Stimulated activated CD8-positive, alpha-beta memory T cell treated with anti-CD3 and anti-CD28 coated beads, Interleukin-15, amount 100 ng/mL, for 1 hour (primary cell): ENCODE measurements around the gene R3HDML.
"Not testable (repeated sequence)": the region's sequence is repeated elsewhere in the genome, so short reads cannot be mapped to it uniquely, and the experiment has no call there.

Experiments used
- DNase-seq: peaks from one replicate; pipeline ENCODE4 v3.0.0-alpha.2; 2020; ENCODE audit warnings: low read depth

Gene R3HDML, protein sequence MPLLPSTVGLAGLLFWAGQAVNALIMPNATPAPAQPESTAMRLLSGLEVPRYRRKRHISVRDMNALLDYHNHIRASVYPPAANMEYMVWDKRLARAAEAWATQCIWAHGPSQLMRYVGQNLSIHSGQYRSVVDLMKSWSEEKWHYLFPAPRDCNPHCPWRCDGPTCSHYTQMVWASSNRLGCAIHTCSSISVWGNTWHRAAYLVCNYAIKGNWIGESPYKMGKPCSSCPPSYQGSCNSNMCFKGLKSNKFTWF

DNA sequence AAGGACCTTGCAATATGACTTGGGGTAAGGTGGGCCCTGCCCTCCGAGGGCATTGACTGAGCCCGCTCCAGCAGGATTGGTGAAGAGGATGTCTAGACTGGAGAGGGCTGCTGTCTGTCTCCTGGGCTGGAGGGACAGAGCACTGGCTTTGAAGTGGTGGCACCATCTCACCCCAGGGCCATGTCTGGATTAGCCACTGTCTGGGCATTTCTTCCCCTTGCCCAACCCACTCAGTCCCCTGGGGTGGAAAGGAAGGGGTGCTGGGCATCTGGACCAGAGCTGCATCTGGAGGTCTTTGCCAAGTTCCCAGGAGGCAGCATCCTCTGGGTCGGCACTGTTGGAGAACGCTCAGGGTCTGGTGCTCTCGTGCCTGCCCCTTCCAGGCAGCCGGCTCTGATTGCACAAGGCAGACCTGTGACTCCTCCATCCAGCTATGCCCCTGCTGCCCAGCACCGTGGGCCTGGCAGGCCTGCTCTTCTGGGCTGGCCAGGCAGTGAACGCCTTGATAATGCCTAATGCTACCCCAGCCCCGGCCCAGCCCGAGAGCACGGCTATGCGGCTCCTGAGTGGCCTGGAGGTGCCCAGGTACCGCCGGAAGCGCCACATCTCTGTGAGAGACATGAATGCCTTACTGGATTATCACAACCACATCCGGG lies at the start of gene R3HDML:
TSS of gene R3HDML (plus strand) at position 319 of the 656 bp plus-strand sequence. CDS start at position 434, 115 bp downstream.
- no peak for DNase-seq

DNA sequence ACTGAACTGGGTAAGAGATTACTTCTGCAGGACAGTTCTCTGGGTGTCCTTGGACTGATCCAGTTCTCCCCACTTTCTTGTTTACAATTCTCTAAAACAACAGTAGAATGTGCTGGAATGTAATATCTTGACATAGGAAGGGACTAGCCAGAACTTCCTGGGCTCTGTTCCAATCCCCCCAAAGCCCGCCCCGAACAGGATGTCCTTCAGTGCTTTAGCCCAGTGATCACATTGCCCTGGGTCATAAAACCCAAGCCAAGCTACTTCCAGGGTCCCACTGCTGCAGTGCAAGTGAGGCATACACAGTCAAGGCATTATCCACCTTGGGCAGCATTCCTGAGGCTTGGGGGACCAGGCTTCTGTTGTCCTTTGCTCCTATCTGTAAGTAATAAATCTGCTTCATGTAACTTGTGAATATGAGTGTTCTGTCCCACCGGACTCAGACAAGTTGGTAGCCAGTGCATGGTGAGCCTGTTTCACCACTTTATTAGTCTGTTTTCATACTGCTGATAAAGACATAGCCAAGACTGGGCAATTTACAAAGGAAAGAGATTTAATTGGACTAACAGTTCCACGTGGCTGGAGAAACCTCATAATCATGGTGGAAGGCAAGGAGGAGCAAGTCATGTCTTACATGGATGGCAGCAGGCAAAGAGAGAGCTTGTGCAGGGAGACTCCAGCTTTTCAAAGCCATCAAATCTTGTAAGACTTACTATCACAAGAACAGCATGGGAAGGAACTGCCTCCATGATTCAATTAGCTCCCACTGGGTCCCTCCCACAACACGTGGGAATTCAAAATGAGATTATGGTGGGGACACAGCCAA lies 49.4 kb upstream of the R3HDML start:
- DNase-seq: no peak

DNA sequence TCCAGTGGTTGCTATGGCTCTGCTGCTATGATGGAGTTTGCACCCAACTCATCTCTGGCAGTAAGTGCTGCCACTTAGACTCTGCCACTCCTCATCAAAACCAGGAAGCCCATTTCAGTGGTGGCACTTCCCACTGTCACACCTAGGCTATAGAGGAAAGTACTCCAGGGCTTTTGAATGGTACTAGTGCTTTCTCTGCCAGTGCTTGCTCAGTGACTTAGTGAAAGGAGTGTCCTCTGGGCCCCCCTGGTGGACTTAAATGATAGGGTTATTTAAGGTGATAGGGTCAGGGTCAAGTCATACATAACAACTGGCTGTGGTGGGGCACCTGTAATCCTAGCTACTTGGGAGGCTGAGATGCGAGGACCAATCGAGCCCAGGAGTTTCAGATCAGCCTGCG lies 48.6 kb upstream of the R3HDML start:
- DNase-seq: no peak

DNA sequence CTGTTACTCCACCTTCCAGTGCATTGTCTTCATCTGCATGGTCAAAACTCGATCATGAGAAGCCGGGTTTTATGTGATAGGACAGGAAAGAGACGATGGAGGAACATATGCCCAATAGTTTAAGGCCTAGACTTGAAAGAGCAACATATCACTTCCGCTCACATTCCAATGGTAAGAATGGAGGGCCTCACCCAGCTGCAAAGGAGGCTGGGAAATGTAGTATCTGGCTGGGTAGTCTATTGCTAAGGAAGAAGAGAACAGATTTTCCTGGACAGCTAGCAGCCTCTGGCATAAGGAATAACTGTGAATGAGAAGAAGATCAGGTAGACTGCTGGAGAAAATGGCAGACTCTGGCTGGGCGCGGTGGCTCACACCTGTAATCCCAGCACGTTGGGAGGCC lies 45.1 kb upstream of the R3HDML start:
- DNase-seq: no peak

DNA sequence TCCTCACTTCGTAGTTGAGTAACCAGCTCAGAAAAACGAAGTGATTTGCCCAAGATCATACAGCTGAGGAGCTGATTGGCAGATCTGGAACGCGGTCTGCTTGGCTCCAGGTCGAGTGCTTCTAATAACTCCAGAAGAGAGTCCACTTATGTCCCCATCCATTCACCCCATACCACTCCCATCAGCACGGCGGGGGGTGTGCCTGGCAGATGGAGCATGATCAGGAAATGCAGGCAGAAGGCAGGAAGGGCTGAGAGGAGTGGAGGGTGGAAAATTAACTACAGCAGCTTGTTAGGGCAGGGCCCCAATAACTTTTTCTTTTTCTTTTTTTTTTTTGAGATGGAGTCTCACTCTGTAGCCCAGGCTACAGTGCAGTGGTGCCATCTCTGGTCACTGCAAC lies 40.8 kb upstream of the R3HDML start:
- no peak for DNase-seq

DNA sequence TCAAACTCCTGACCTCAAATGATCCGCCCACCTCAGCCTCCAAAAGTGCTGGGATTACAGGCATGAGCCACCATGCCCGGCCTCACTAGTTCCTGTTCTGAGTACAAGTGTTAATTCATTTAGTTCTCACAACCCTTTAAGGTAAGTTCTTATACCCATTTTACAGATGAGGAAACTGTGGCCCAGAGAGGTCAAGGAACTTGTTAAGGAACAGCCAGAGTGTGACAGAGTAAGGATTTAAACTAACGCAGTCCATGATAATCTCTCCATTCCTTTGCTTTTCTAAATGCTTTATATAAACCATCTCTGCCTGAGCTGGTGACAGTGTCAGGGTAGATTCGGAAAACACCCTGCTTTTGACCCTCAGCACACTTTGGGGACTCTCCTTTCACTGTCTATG lies 39.1 kb upstream of the R3HDML start:
- no peak for DNase-seq

DNA sequence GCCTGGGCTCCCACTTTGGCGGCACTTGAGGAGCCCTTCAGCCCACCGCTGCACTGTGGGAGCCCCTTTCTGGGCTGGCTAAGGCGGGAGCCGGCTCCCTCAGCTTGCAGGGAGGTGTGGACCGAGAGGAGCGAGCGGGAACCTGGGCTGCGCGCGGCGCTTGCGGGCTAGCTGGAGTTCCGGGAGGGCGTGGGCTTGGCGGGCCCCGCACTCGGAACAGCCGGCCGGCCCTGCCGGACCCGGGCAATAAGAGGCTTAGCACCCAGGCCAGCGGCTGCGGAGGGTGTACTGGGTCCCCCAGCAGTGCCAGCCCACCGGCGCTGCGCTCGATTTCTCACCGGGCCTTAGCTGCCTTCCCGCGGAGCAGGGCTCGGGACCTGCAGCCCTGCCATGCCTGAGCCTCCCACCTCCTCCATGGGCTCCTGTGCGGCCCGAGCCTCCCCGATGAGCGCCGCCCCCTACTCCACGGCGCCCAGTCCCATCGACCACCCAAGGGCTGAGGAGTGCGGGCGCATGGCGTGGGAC lies 37.8 kb upstream of the R3HDML start:
- DNase-seq: not testable (repeated sequence)

DNA sequence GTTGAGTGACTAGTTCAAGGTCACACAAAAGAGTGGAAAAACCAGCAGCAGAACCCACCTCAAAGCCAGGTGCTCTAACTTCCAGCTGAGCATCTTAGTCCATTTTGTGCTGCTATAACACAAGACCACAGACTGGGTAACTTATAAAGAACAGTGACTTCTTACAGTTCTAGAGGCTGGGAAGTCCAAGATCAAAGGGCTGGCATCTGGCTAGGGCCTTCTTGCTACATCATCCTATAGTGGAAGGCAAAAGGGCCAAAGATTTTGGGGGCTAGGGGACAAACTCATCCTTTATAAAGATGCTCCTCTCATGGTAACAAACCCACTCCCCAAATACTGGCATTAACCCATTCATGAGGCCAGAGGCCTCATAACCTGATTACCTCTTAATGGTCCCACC lies 35.6 kb upstream of the R3HDML start:
- no peak for DNase-seq

DNA sequence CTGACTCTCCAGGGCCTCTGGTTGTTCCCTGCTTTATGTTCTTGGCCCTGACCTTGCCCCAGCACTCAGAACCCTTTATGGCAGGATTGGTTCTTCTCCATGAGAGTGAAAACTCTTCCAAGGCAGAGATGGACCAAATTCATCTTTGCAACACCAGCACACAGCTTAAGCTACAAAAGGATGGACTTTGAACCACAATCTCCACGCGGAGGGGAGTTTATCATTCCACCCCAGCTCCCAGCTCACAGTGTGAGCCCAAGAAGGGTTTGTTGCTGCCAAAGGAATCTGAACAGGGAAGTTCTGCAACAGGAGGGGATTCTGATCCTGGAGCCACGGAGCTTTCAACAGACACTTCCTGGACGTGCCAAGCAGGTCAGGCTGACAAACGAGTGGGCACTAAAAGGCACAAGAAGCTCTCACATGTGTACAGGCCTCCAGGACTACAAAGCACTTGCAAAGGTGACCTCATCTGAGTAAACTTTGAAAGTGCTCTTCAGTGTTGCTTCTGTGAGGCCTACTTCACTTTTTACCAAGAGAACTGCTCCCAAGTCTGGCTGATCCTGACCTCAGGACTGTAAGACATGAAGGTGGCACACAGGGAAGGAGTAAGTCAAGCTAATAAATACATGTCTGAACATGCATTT lies 34.7 kb upstream of the R3HDML start:
- DNase-seq: no peak

DNA sequence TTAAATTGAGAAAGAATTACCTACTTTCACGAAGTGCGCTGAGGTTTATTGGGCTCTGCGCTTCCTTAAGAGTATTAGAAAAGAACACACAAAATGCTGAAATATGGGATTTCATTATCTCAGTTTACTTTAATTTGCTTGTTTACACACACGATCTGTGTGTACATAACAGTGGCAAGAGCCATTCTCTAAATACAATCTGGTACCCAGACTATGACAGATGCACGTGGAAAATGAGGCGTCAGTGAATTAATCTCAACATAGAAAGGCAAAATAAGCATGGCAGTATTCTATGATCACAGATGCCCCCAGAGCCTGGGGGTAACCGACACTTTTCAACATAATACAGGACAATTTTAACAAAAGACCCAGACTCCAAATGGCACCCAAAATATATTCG lies 34.1 kb upstream of the R3HDML start:
- no peak for DNase-seq

DNA sequence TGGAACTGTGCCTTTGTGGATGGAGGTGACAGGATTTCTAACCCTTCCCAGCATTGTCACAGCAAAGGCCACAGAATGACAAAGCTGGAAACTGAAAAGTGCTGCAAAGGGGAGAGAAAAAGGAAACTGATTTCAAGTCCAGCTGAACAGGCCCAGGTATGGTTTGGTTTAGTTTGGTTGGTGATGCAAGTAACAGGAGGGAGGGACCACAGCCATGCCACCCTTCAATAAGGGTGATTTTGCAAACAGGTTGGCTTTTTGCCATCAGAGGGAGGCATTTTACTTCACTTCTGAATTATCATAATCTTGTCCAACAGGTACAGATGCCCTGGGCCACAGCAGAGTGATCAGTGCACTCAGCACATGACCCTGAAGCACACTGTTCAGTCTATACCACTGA lies 32.5 kb upstream of the R3HDML start:
- no peak for DNase-seq

DNA sequence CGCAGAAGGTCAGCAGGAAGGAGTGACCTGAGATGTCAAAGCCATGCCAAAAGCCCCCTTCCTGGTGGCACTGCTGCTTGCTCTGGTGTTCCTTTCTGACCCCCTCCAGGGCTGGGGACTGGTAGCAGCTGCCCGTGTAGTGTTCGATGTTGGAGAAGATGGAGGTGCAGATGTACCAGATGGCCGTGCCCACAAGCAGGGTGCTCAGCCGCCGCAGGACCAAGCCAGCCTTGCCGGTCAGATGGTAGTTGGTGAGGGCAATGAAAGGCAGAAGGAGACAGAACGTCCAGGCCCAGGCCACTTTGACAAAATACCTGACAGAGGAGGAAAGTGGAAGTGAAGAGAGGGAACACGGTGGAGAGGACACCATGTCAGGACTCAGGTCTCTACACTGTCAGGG lies 29.9 kb upstream of the R3HDML start:
- DNase-seq: no peak

DNA sequence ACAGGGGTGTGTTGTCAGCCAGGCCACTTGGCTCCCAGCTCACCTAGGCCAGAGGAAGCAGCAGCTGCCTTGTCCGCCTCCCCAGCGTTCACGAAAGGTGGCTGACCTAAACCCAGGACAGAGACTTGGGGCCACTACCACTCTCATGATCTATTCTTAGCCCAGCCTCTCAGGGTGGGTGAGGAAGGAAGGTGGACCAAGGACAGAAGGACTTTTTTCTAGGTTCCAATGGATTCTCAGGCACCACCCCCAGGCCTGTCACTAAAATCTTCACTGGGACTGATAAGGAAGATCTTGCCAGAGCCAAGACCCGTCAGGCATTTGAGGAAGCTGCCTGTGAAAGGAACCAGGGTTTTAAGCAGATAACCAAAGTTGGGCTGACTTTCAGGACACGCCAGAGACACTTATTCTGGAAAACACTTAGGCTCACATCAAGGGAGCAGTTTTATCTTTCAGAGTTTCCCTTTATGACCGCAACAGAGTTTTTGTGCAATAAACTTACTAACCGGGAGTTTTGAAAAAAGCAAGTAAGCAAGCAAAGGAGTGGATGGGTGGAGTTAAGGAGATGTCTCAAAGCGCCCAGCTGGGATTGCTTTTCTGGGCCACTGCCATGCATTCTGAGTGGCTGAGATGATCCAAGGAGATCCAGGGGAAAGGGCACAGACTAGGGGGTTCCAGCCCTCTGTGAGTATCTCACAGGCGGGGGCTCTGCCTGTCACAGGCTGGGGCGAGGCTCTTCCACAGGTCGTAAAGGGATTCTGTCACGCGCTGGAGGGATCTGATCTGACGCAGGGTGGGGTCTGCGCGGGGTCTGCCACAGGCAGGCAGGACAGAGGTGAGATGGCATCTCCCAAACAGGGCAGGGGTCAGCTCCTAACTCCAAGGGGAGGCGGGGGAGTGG lies 26.8 kb upstream of the R3HDML start:
- DNase-seq: no peak

DNA sequence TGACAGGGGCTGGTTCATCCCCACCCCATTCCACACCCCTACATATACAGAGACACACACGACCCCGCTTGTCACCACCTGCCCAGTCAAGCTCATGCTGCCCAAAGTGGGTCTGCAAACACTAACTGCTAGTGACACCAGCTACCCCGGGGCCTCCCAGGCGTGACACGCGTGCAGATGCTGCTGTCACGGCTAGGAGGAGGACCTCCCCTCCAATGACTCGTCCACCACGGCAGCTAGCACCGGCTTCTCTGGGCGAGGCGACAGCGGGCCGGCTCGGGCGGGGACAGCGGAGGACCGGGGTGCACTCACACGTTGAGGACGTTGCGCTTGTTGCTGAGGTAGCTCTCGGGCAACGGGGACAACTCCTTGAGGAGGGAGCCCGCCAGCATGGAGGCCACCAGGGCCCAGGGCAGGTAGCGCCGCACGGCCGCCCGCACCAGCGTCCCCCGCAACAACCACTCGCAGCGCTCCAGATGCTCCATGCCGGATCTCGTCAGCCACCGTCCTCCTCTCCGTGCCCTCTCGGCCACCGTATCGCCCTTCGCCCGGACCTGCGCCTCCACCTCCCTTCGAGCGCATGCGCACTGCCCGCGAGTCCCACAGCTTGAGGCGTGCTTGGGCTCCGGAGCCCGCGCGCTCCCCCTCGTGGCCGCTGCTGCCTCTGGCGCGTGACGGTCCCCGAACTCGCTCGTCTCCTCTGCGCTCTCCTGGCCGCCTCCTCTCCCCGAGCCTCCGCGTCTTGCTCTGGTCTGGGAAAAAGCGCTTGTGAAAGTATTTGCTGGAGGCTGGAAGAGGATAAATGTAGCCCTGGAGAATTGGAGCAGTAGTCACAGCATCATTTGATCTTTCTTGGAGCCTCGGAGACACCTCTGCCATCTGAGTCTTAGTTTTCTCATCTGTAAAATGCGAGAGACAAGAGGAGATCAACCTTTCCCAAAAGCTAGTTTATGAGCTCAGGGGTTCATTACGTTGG lies 25.9 kb upstream of the R3HDML start, which contains the start of gene FITM2:
TSS of gene FITM2 (minus strand) at position 539 of the 976 bp plus-strand sequence. CDS start at position 485, 54 bp downstream.
- DNase-seq: peak; percentile 93

DNA sequence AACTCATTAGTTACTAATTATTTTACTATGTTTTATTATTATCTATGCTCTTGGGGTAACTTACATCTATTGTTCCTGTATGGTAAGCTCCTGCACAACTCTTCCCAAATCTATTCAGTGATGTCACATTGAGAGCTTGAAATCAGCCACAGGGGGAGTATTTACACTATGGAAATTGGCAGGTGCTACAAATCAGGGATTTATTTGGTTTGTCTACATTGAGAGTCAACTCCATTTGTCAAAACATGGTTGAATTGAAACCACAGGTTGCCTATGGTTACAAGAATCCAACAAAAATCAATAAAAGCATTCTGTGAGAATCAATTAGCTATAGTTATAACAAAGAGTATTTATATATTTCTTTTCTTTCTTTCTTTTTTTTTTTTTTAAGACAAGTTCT lies 22.0 kb upstream of the R3HDML start:
- DNase-seq: no peak

DNA sequence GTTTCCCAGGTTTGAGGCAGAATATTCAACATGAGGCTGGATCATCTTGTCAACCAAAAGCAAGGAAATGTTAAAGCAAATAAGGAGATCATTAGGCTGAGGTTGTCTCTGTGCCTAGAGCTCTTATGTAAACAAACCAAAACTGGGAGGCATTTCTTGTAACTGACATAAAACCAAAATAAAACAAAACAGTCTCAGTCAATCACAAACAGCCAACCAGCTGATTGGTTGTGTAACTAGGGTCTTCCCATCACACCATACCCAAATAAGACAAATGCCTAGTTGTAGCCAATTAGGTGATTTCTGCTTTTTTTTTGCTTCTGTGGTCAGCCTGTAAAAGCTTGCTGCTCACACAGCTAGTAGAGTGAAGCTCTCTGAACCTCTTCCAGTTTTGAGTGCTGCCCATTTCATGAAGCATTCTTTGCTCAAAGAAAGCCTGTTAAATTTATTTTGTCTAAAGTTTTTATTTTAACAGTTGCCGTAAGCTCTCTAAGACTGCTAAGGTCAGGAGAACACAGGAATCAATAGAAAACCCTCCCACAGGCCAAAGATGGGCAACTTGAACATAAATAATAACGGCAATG lies 16.9 kb upstream of the R3HDML start:
- no peak for DNase-seq

DNA sequence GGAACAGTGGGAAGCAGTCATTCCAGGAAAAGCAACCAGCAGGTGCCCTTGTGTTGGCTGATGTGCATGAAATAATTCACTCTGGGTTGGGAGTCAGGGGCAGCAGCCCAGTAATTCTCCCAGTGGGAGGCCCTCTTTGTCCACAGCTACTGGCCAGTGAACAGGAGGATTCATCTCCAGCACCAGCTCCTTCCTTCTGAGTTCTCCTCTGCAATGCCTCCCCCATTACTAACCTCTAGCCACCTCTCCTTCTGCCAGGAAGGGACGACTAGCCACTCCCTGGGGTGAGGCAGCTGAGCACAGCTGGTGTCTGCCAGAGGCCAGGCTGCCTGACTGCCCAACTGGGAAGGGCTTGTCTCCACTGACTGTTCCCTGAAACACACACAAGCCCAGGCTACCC lies 12.5 kb upstream of the R3HDML start:
- no peak for DNase-seq

DNA sequence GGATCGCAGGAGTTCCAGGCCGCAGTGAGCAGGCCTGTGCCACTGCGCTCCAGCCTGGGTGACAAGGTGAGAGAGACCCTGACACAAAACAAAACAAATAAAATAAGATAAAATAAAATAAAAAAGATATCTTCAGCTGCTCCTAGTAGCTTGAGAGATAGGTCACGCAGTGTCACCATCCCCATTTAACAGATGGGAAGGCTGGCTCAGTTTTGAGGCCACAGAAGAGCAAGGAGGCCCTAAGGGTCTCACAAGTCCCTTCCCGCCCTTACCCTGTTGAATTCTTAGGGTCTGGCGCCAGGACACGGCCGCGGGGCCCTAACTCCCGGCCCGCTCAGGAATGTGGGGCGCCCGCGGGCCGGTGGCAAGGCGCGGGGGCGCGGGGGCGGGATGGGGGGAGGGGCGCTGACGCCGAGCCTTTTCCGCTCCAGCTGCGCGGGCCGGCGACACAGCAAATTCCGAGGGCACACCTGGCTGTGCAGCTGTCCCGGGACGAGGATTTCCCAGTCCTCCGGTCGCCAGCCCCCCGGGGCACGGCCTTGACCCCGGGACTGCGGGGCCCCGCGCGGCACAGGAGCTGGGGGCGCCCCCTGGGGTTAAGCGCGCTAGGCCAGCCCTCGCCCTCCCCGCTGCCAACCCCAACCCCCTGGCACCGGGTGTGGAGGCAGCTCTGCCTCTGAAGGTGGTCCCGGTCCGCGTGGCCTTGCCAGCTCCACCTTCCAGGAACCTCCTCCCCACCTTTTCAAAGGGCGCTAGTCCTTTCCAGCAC lies 10.3 kb upstream of the R3HDML start:
- DNase-seq: no peak

DNA sequence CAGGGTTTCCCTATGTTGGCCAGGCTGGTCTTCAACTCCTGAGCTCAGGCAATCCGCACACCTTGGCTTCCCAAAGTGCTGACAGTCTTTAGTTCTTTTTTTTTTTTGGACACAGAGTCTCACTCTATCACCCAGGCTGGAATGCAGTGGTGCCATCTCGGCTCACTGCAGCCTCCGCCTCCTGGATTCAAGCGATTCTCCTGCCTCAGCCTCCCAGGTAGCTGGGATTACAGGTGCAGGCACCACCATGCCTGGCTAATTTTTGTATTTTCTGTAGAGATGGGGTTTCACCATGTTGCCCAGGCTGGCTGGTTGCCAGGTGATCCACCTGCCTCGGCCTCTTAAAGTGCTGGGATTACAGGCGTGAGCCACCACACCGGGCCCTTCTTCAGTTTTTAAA lies 9.1 kb upstream of the R3HDML start:
- not testable (repeated sequence) for DNase-seq
